Measurements from ENCODE around the gene FMC1.
"Not testable (repeated sequence)": the region's sequence is repeated elsewhere in the genome, so short reads cannot be mapped to it uniquely, and the experiment has no call there.

GRCh38 chr7:139324709-139325108 lies 16.4 kb upstream of the FMC1 start:
- TF ChIP-seq, protein P1, sequence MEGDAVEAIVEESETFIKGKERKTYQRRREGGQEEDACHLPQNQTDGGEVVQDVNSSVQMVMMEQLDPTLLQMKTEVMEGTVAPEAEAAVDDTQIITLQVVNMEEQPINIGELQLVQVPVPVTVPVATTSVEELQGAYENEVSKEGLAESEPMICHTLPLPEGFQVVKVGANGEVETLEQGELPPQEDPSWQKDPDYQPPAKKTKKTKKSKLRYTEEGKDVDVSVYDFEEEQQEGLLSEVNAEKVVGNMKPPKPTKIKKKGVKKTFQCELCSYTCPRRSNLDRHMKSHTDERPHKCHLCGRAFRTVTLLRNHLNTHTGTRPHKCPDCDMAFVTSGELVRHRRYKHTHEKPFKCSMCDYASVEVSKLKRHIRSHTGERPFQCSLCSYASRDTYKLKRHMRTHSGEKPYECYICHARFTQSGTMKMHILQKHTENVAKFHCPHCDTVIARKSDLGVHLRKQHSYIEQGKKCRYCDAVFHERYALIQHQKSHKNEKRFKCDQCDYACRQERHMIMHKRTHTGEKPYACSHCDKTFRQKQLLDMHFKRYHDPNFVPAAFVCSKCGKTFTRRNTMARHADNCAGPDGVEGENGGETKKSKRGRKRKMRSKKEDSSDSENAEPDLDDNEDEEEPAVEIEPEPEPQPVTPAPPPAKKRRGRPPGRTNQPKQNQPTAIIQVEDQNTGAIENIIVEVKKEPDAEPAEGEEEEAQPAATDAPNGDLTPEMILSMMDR (conservative IDR thresholded peaks at IDR 0.05 in 1 of 2, IDR thresholded peaks at IDR 0.05 in 1 of 2; ENCODE audit: low read depth in 1 of 2, low read length in 2 of 2) = not testable (repeated sequence)
- TF ChIP-seq EZH2 (IDR thresholded peaks at IDR 0.05; ENCODE audit: low read length, missing control alignments) = not testable (repeated sequence)

All from fibroblast of lung (primary cell).